ENCODE data around the gene NRXN3.

DNA sequence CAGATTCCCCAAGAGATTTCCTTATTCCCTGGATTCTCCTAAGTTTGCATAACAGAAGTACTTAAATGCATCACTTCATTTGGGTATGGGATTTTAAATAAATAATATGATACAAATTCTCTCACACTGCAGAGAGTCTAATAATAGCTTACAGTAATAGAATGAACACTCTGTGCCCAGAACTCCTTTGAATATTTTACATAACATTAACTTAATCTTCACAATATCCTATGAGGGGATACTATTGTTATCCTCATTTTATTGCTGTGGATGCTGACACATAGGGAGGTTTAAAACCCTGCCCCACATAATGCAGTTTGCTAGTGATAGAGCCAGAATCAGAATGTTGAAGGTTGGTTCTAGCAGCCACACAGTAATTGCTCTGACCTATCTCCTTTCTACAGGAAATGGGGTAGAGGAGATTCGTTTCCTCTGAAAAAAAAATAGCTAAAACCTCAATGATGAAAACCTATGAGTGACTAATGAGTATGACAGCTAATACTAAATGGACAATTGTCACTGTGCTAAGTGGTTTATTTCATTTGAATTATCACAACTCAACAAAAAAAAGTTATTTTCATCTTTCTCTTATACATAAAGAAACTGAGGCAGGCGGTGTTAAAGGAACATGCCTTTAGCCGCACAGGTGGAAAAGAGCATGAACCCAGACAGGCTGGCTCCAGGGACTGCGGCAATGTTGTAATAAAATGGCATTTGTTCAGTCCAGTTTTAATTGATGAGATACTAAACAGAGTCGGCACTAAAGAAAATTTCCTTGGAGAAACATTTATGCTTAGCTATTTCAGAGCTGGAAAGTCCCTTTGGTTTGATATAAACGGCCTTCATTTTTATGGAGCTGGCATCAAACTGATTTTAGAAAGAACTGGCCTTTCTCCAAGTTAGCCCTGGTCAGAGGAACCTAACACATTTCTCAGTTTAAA is 880.9 kb downstream of the NRXN3 start:
- TF ChIP-seq, protein P1, sequence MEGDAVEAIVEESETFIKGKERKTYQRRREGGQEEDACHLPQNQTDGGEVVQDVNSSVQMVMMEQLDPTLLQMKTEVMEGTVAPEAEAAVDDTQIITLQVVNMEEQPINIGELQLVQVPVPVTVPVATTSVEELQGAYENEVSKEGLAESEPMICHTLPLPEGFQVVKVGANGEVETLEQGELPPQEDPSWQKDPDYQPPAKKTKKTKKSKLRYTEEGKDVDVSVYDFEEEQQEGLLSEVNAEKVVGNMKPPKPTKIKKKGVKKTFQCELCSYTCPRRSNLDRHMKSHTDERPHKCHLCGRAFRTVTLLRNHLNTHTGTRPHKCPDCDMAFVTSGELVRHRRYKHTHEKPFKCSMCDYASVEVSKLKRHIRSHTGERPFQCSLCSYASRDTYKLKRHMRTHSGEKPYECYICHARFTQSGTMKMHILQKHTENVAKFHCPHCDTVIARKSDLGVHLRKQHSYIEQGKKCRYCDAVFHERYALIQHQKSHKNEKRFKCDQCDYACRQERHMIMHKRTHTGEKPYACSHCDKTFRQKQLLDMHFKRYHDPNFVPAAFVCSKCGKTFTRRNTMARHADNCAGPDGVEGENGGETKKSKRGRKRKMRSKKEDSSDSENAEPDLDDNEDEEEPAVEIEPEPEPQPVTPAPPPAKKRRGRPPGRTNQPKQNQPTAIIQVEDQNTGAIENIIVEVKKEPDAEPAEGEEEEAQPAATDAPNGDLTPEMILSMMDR (IDR thresholded peaks at IDR 0.05 in 4 of 5, conservative IDR thresholded peaks at IDR 0.05 in 1 of 5): no peak
- TF ChIP-seq POLR2A (IDR thresholded peaks at IDR 0.05): no peak
